Omental fat pad (tissue), 4 donors: Measurements from ENCODE around the gene CHST11. TPM values are rescaled to one million over a fixed set of nuclear protein-coding genes. Genes with fewer than 3 reads are reported as not detected.

ENCODE experiments used
- ATAC-seq: fragments of 150-250 bp; one replicate; pipeline ENCODE4 v1.9.1; 2016; ENCODE audit warnings: mild to moderate bottlenecking, moderate library complexity; ENCODE audit not compliant: low FRiP score
- DNase-seq: peaks from one replicate; pipeline ENCODE4 v3.0.0-alpha.2; 2019; ENCODE audit warnings: low spot score
- total RNA-seq, 4 donors: library from RNA; depleted of rRNA; stranded (reverse); fragments of >200 nt; gene quantifications; one replicate each; pipeline ENCODE4 v1.1.0, GENCODE V29; 2016
- TF ChIP-seq, protein P1 (sequence below), 3 donors: fragments of 450-650 bp; IDR thresholded peaks; one replicate each; pipeline ENCODE4 v1.5.1; 2016 to 2017; ENCODE audit warnings: antibody characterized with exemption in 3 of 3, mild to moderate bottlenecking in 3 of 3, moderate library complexity in 2 of 3

The CHST11 gene
- total RNA-seq, 4 donors from 2014 or later: 12.2 to 58.6 (median 30.1) TPM

GRCh38 chr12:104566244-104566993 lies 109.7 kb downstream of the CHST11 start:
- TF ChIP-seq, protein P1, sequence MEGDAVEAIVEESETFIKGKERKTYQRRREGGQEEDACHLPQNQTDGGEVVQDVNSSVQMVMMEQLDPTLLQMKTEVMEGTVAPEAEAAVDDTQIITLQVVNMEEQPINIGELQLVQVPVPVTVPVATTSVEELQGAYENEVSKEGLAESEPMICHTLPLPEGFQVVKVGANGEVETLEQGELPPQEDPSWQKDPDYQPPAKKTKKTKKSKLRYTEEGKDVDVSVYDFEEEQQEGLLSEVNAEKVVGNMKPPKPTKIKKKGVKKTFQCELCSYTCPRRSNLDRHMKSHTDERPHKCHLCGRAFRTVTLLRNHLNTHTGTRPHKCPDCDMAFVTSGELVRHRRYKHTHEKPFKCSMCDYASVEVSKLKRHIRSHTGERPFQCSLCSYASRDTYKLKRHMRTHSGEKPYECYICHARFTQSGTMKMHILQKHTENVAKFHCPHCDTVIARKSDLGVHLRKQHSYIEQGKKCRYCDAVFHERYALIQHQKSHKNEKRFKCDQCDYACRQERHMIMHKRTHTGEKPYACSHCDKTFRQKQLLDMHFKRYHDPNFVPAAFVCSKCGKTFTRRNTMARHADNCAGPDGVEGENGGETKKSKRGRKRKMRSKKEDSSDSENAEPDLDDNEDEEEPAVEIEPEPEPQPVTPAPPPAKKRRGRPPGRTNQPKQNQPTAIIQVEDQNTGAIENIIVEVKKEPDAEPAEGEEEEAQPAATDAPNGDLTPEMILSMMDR (IDR thresholded peaks at IDR 0.05): no peak
- DNase-seq (no peak), ATAC-seq (no peak)

DNA sequence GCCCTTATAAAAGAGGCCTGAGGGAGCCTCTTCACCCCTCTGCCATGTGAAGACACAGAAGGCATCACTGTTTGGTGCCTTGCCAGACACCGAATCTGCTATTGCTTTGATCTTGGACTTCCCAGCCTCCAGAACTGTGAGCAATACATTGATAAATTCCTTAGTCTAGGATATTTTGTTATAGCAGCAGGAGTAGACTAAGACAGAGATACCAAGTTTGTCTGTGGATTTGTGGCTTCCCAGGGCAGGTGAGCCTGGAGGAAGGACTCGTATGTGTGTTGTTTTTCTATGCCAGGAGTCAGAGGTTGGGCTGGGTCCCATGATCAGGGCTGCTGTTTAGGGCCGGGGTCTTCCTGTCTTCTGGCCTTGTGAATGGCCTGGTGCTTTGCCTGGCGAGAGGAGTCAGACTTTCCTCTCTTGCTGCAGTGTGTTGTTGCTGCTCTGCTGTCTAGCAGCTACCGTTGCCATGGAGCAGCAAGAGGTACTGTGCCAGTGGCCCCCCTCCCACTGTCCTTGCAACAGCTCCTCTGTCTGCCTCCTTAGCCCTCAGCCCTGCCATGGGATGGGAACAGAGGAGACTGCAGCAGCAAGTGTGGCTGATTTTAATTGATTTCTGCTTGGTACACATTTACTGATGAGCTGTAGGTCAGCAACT lies 111.2 kb downstream of the CHST11 start:
- DNase-seq (no peak), ATAC-seq (no peak)
- TF ChIP-seq, protein P1 (IDR thresholded peaks at IDR 0.05): no peak

GRCh38 chr12:104568487-104568868 lies 111.7 kb downstream of the CHST11 start:
- TF ChIP-seq, protein P1 (IDR thresholded peaks at IDR 0.05): no peak
- ATAC-seq: no peak

GRCh38 chr12:104568935-104569334 lies 112.2 kb downstream of the CHST11 start:
- ATAC-seq: no peak
- TF ChIP-seq, protein P1 (IDR thresholded peaks at IDR 0.05): no peak
- DNase-seq: no peak

More at GRCh38 chr12:104568487-104568868, 111.7 kb downstream of the CHST11 start:
- no peak for DNase-seq

- no peak for DNase-seq
- ATAC-seq: peak; percentile 19
- TF ChIP-seq, protein P1 (IDR thresholded peaks at IDR 0.05): no peak
Measured at GRCh38 chr12:104569346-104570173, 112.8 kb downstream of the CHST11 start.

DNA sequence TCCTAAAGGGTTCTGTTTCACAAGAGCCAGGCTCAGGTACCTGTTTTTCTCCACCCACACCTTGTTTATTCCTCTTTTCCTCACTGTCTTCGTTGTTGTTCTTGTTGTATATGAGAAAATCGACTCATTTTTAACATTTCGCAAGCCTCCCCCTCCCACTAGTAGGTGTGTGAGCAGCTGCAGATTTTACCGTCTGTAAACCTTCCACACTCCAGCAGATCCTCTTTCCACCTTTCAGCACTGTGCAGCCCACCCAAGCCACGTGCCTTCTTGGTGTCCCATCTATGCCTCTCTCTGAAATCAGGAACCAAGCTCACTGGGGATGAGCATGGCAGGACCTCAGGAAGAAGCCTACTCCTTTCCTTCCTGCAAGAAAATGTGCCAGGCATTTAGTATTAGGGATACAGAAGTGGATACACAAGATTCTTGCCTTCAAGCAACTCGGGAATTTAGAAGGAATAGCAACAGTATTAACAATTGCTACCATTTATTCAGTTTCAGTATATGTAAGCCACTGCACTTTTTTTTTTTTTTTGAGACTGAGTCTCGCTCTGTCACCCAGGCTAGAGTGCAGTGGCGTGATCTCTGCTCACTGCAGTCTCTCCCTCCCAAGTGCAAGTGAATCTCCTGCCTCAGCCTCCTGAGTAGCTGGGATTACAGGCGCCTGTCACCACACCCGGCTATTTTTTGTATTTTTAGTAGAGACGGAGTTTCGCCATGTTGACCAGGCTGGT lies 113.6 kb downstream of the CHST11 start:
- TF ChIP-seq, protein P1 (IDR thresholded peaks at IDR 0.05): no peak
- ATAC-seq: no peak
- DNase-seq: no peak
